PC-3 (cell line): Measurements from ENCODE around the gene PLXNA2.

Experiments
- EZH2 ChIP-seq: fragments of 300-600 bp; sonication (generic); IDR thresholded peaks from one replicate; pipeline ENCODE4 v1.6.1; 2017; ENCODE audit warnings: antibody characterized with exemption, mild to moderate bottlenecking, low read length; ENCODE audit not compliant: unreplicated experiment
- EZH2phosphoT487 ChIP-seq: fragments of 300-600 bp; sonication (generic); IDR thresholded peaks from 2 replicates; pipeline ENCODE4 v1.6.1; 2018; ENCODE audit warnings: mild to moderate bottlenecking, antibody characterized with exemption, low read length, borderline replicate concordance
- TF ChIP-seq, protein P1 (sequence below): fragments of 300-600 bp; sonication (generic); conservative IDR thresholded peaks from 2 replicates; pipeline ENCODE4 v1.5.1; 2017; ENCODE audit warnings: antibody characterized with exemption, low read depth, mild to moderate bottlenecking, low read length

DNA sequence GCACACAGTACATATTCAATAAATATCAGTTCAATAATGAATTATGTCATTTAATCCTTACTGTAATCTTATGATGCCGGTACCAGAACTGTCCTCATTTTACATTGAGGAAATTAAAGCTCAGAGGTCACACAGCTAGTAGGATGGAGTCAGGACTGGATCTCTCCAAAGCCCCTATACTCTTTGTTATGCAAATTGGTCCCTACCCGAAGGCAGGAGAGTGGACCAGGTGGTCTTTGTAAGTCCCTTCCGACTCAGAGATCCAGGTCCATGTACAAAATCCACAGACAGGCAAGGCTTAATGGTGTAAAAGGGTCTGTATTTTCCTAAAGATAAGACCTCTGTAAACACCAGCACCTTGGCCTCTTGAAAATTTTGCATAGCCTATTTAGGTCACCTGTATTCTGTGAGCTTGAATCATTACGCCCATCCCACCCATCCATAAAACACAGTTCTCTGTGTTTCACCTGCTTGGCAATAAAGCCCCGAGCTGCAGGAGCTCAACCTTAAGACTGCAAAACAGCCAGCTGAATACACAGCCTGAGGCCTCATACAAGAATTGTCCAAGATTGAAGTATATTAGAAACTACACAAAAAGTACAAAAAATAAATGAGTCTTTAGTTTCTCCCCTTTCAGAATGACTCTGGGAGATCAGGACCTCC, 41.7 kb downstream of the PLXNA2 start:
- TF ChIP-seq, protein P1, sequence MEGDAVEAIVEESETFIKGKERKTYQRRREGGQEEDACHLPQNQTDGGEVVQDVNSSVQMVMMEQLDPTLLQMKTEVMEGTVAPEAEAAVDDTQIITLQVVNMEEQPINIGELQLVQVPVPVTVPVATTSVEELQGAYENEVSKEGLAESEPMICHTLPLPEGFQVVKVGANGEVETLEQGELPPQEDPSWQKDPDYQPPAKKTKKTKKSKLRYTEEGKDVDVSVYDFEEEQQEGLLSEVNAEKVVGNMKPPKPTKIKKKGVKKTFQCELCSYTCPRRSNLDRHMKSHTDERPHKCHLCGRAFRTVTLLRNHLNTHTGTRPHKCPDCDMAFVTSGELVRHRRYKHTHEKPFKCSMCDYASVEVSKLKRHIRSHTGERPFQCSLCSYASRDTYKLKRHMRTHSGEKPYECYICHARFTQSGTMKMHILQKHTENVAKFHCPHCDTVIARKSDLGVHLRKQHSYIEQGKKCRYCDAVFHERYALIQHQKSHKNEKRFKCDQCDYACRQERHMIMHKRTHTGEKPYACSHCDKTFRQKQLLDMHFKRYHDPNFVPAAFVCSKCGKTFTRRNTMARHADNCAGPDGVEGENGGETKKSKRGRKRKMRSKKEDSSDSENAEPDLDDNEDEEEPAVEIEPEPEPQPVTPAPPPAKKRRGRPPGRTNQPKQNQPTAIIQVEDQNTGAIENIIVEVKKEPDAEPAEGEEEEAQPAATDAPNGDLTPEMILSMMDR: no peak
- TF ChIP-seq EZH2: no peak
- no peak for TF ChIP-seq EZH2phosphoT487
